ENCODE results near the gene GRIFIN.

Gene GRIFIN

GRCh38 chr7:2445047-2445446 lies 31.2 kb downstream of the GRIFIN start:
- H3K4me3 ChIP-seq (ENCODE audit: low read length): no peak overlapping the region
- DNase-seq (ENCODE audit: low read depth): no peak
- TF ChIP-seq CTCF (conservative IDR thresholded peaks at IDR 0.05; ENCODE audit: low read depth, low read length): no peak

GRCh38 chr7:2444476-2444875 lies 31.7 kb downstream of the GRIFIN start:
- TF ChIP-seq CTCF (conservative IDR thresholded peaks at IDR 0.05; ENCODE audit: low read depth, low read length): no peak
- no peak for DNase-seq (ENCODE audit: low read depth)
- no peak overlapping the region for H3K4me3 ChIP-seq (ENCODE audit: low read length)

DNA sequence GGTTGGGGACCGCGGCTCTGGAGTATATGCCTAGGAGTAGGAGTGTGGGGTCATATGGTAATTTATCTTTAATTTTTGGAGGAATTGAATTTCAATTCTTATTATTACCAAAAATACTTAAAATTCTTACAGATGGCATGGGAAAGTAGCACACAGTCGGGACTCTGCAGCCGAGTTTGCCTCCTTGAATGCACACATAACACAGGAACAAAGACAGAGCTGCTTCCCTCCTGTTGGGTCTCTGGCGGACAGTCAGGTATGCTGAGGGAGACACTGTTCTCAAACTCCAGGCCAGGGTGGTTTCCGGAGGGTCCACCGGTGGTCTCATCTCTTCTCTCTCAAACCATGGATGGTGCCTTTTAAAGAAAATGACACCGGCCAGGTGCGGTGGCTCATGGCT lies 32.7 kb downstream of the GRIFIN start:
- H3K4me3 ChIP-seq (ENCODE audit: low read length): no peak overlapping the region
- no peak for TF ChIP-seq CTCF (conservative IDR thresholded peaks at IDR 0.05; ENCODE audit: low read depth, low read length)
- no peak for DNase-seq (ENCODE audit: low read depth)

GRCh38 chr7:2441430-2442058 lies 34.7 kb downstream of the GRIFIN start:
- no peak for DNase-seq (ENCODE audit: low read depth)
- H3K4me3 ChIP-seq (ENCODE audit: low read length): no peak overlapping the region
- no peak for TF ChIP-seq CTCF (conservative IDR thresholded peaks at IDR 0.05; ENCODE audit: low read depth, low read length)

- no peak for DNase-seq (ENCODE audit: low read depth)
- no peak overlapping the region for H3K4me3 ChIP-seq (ENCODE audit: low read length)
- no peak for TF ChIP-seq CTCF (conservative IDR thresholded peaks at IDR 0.05; ENCODE audit: low read depth, low read length)
Observed at GRCh38 chr7:2440608-2441245, 35.5 kb downstream of the GRIFIN start.

DNA sequence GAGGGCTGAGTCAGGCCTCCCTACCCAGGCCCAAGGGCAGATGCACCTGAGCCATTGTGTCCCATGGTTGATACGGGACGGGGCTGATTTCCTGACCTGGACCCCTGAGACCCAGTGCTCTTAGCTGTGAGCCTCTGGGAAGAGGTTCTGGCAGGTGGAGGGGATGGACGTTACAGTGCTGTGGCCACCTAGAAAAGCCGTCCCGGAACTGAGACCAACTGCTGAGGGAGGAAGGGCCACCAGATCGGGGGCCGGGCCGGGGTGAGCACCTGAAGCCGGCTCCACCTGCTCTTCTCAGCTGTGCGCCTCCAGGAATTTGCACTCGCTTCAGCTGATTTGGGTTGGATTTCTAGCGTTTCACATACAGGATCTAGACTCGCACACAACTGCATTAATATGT lies 37.4 kb downstream of the GRIFIN start:
- no peak for TF ChIP-seq CTCF (conservative IDR thresholded peaks at IDR 0.05; ENCODE audit: low read depth, low read length)
- DNase-seq (ENCODE audit: low read depth): no peak
- no peak overlapping the region for H3K4me3 ChIP-seq (ENCODE audit: low read length)

- TF ChIP-seq CTCF (conservative IDR thresholded peaks at IDR 0.05; ENCODE audit: low read depth, low read length): no peak
- DNase-seq (ENCODE audit: low read depth): no peak
- H3K4me3 ChIP-seq (ENCODE audit: low read length): no peak overlapping the region
Observed at GRCh38 chr7:2438186-2438585, 38.0 kb downstream of the GRIFIN start.
